Caco-2 (cell line): ENCODE measurements around the gene SPAST. TPM values are rescaled to one million over a fixed set of nuclear protein-coding genes. Genes with fewer than 3 reads are reported as not detected.

Experiments used
- BruUV-seq: library from RNA; stranded (reverse); fragments of 400-500 nt; replicated peaks from 2 replicates; lab custom pipeline; 2021; lab: Mats Ljungman, UMichigan
- CTCF ChIA-PET: fragments of 300-600 bp; sonication (Branson Sonifier 250); formaldehyde crosslinking; loops from one replicate; lab custom pipeline; 2022; ENCODE audit warnings: antibody characterized with exemption; lab: Charles Lee
- POLR2A ChIA-PET: fragments of 300-600 bp; sonication (Branson Sonifier 250); formaldehyde crosslinking; loops from one replicate; lab custom pipeline; 2022; ENCODE audit warnings: antibody characterized with exemption; lab: Charles Lee
- DNase-seq, 2 experiments: peaks; one replicate each; pipeline versions ENCODE4 v3.0.0 to v3.0.0-alpha.2; 2020 to 2022
- H3K27me3 ChIP-seq: replicated peaks from 2 replicates; pipeline ENCODE4 v1.6.0; 2011; ENCODE audit warnings: low read length; ENCODE audit not compliant: control insufficient read depth, insufficient read depth
- H3K36me3 ChIP-seq: 2 replicates; pipeline ENCODE4 v1.5.1; 2011; ENCODE audit warnings: low read length; ENCODE audit not compliant: control insufficient read depth, insufficient read depth
- H3K4me1 ChIP-seq: fragments of 250-450 bp; sonication (Bioruptor Pico); 2 replicates; pipeline ENCODE4 v1.5.1; 2020; ENCODE audit warnings: mild to moderate bottlenecking
- H3K4me3 ChIP-seq: 2 replicates; pipeline ENCODE4 v1.5.1; 2011; ENCODE audit warnings: low read depth, mild to moderate bottlenecking, control low read depth, low read length
- H3K9me3 ChIP-seq: fragments of 250-450 bp; sonication (Bioruptor Pico); 2 replicates; pipeline ENCODE4 v1.5.1; 2020; ENCODE audit warnings: mild to moderate bottlenecking, moderate library complexity
- H3K27ac Mint-ChIP-seq: one replicate; pipeline ENCODE4 v1.8.0; 2022; ENCODE audit warnings: mixed read lengths; ENCODE audit not compliant: unreplicated experiment
- H3K27me3 Mint-ChIP-seq: one replicate; pipeline ENCODE4 v1.8.0; 2022; ENCODE audit warnings: mixed read lengths; ENCODE audit not compliant: insufficient read depth, unreplicated experiment
- H3K36me3 Mint-ChIP-seq: one replicate; pipeline ENCODE4 v1.8.0; 2022; ENCODE audit warnings: mild to moderate bottlenecking, mixed read lengths; ENCODE audit not compliant: insufficient read depth, unreplicated experiment
- H3K4me1 Mint-ChIP-seq: one replicate; pipeline ENCODE4 v1.8.0; 2022; ENCODE audit warnings: low read depth, mixed read lengths; ENCODE audit not compliant: unreplicated experiment
- H3K4me3 Mint-ChIP-seq: one replicate; pipeline ENCODE4 v1.8.0; 2022; ENCODE audit warnings: mild to moderate bottlenecking, moderate library complexity, mixed read lengths; ENCODE audit not compliant: unreplicated experiment
- H3K9me3 Mint-ChIP-seq: one replicate; pipeline ENCODE4 v1.8.0; 2022; ENCODE audit warnings: mixed read lengths; ENCODE audit not compliant: unreplicated experiment
- CTCF ChIP-seq, 2 experiments: fragments of 200-600 bp in 1 of 2; IDR thresholded peaks; 1 replicate in 1 of 2; 2 replicates in 1 of 2; pipeline versions ENCODE4 v1.5.1 to v1.8.0; 2011 to 2022; ENCODE audit warnings: antibody characterized with exemption in 1 of 2, control low read depth in 1 of 2, inconsistent platforms in 1 of 2, low read depth in 1 of 2, low read length in 1 of 2, mild to moderate bottlenecking in 1 of 2, moderate library complexity in 1 of 2; ENCODE audit not compliant: insufficient read depth in 1 of 2, severe bottlenecking in 1 of 2, unreplicated experiment in 1 of 2
- intact Hi-C: fragments of 100-400 bp; cut with micrococcal nuclease; formaldehyde crosslinking; loops from one replicate; pipeline ENCODE4 v1.10.0; 2022; ENCODE audit not compliant: unreplicated experiment
- total RNA-seq: library from RNA; stranded (reverse); gene quantifications from 2 replicates; pipeline ENCODE4 v1.2.3, GENCODE V29; 2022

The SPAST gene
- total RNA-seq, 1 experiment from 2014 or later = 29.7 TPM

GRCh38 chr2:32058130-32058529 lies 5.2 kb upstream of the SPAST start:
- TF ChIP-seq CTCF (IDR thresholded peaks at IDR 0.05; ENCODE audit: insufficient read depth in 1 of 2, low read depth in 1 of 2, low read length in 1 of 2, severe bottlenecking in 1 of 2, unreplicated experiment in 1 of 2) = no peak
- POLR2A ChIA-PET = no interaction called here

GRCh38 chr2:32060266-32060665 lies 3.1 kb upstream of the SPAST start:
- Histone ChIP-seq H3K4me1 (no peaks in the 10 kb centered on the region; the same call in 1 of the 2 replicates), H3K9me3 (no peaks in the 10 kb centered on the region), H3K4me3 (no peak overlapping the region), H3K27me3 (no peaks in the 10 kb centered on the region), H3K36me3 (no peaks in the 10 kb centered on the region)
- intact Hi-C loops = loop anchor here (10.0 kb wide), 1 partner anchor 295 kb away; the partner anchor contains the start of gene BIRC6
- H3K27ac Mint-ChIP-seq = no peak overlapping the region
- H3K36me3 Mint-ChIP-seq = peaks cover 7% of the 10 kb centered on the region
- no peak overlapping the region for H3K4me3 Mint-ChIP-seq
- H3K27me3 Mint-ChIP-seq = no peaks in the 10 kb centered on the region
- no TSS peak for BruUV-seq
- POLR2A ChIA-PET = no interaction called here
- H3K9me3 Mint-ChIP-seq = no peaks in the 10 kb centered on the region
- no peak for TF ChIP-seq CTCF (IDR thresholded peaks at IDR 0.05; ENCODE audit: insufficient read depth in 1 of 2, low read depth in 1 of 2, low read length in 1 of 2, severe bottlenecking in 1 of 2, unreplicated experiment in 1 of 2)
- CTCF ChIA-PET = no interaction called here
- no peak for DNase-seq
- H3K4me1 Mint-ChIP-seq = peaks cover 7% of the 10 kb centered on the region

More at GRCh38 chr2:32058130-32058529, 5.2 kb upstream of the SPAST start:
- no peak overlapping the region for H3K27ac Mint-ChIP-seq
- H3K27me3 ChIP-seq = no peaks in the 10 kb centered on the region
- no peaks in the 10 kb centered on the region for H3K36me3 ChIP-seq
- no peaks in the 10 kb centered on the region for H3K36me3 Mint-ChIP-seq
- no TSS peak for BruUV-seq
- H3K4me1 ChIP-seq = no peaks in the 10 kb centered on the region
- H3K9me3 ChIP-seq = no peaks in the 10 kb centered on the region
- H3K4me1 Mint-ChIP-seq = peaks cover 7% of the 10 kb centered on the region
- no peak for DNase-seq
- intact Hi-C loops = no loop called here
- no peaks in the 10 kb centered on the region for H3K27me3 Mint-ChIP-seq
- no peak overlapping the region for H3K4me3 ChIP-seq
- H3K9me3 Mint-ChIP-seq = no peaks in the 10 kb centered on the region
- no peak overlapping the region for H3K4me3 Mint-ChIP-seq
- CTCF ChIA-PET = no interaction called here

- TF ChIP-seq CTCF (IDR thresholded peaks at IDR 0.05; ENCODE audit: insufficient read depth in 1 of 2, low read depth in 1 of 2, low read length in 1 of 2, severe bottlenecking in 1 of 2, unreplicated experiment in 1 of 2) = no peak
- intact Hi-C loops = loop anchor here (10.0 kb wide), 1 partner anchor 293 kb away; the partner anchor contains the start of gene BIRC6
- no peaks in the 10 kb centered on the region; the same call in 1 of the 2 replicates for H3K4me1 ChIP-seq
- ChIA-PET CTCF (no interaction called here), POLR2A (interaction anchor here (2.8 to 3.5 kb wide), 2 partner anchors 12 to 22 kb away, joined by 41 to 79 read pairs; partner anchors contain the start of gene DPY30)
- Mint-ChIP-seq H3K9me3 (no peaks in the 10 kb centered on the region), H3K4me3 (peak overlapping the region; percentile 33), H3K27ac (peak overlapping the region; percentile 78), H3K27me3 (no peaks in the 10 kb centered on the region), H3K36me3 (peaks cover 12% of the 10 kb centered on the region), H3K4me1 (peaks cover 7% of the 10 kb centered on the region)
- no peaks in the 10 kb centered on the region for H3K36me3 ChIP-seq
- BruUV-seq = no TSS peak
- no peaks in the 10 kb centered on the region for H3K9me3 ChIP-seq
- H3K27me3 ChIP-seq = no peaks in the 10 kb centered on the region
- no peak for DNase-seq
- H3K4me3 ChIP-seq = no peak overlapping the region
These were observed 1.9 kb upstream of the SPAST start for GRCh38 chr2:32061430-32061829.
